ENCODE measurements around the gene PHRF1.

DNA sequence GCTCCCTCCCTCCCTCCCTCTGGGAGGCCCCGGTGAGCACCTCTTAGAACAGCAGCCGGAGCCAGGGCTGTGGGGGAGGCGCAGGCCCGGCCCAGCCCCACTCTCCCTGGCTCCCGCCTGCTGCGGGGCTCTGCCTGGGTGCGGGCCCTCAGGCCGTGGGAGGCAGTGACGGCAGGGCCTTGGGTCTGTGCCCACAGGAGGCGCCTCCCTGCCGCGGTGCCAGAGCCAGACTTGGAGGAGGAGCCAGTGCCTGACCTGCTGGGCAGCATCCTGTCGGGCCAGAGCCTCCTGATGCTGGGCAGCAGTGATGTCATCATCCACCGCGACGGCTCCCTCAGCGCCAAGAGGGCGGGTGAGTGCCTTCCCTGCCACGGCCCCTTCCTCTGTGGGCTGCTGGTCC is 30.0 kb downstream of the PHRF1 start:
- TF ChIP-seq, protein P1, sequence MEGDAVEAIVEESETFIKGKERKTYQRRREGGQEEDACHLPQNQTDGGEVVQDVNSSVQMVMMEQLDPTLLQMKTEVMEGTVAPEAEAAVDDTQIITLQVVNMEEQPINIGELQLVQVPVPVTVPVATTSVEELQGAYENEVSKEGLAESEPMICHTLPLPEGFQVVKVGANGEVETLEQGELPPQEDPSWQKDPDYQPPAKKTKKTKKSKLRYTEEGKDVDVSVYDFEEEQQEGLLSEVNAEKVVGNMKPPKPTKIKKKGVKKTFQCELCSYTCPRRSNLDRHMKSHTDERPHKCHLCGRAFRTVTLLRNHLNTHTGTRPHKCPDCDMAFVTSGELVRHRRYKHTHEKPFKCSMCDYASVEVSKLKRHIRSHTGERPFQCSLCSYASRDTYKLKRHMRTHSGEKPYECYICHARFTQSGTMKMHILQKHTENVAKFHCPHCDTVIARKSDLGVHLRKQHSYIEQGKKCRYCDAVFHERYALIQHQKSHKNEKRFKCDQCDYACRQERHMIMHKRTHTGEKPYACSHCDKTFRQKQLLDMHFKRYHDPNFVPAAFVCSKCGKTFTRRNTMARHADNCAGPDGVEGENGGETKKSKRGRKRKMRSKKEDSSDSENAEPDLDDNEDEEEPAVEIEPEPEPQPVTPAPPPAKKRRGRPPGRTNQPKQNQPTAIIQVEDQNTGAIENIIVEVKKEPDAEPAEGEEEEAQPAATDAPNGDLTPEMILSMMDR (IDR thresholded peaks at IDR 0.05): no peak
- no peak for TF ChIP-seq POLR2A (IDR thresholded peaks at IDR 0.05)
